Body of pancreas (tissue), 4 donors: ENCODE measurements around the gene RSRC1. TPM values are rescaled to one million over a fixed set of nuclear protein-coding genes. Genes with fewer than 3 reads are reported as not detected.
"Not testable (repeated sequence)": the region's sequence is repeated elsewhere in the genome, so short reads cannot be mapped to it uniquely, and the experiment has no call there.

ENCODE experiments used
- ATAC-seq: fragments of 150-250 bp; one replicate; pipeline ENCODE4 v1.9.1; 2016
- DNase-seq, 4 donors: peaks; one replicate each; pipeline ENCODE4 v3.0.0-alpha.2; 2019
- H3K27ac ChIP-seq, 4 donors: fragments of 200-600 bp; sonication (generic); 1 replicate in 3 of 4; 2 replicates in 1 of 4; pipeline versions ENCODE4 v1.5.1 to v1.6.1; 2016 to 2019; ENCODE audit warnings: mild to moderate bottlenecking in 1 of 4, mixed read lengths in 1 of 4, moderate library complexity in 1 of 4
- H3K27me3 ChIP-seq, 2 donors: fragments of 200-600 bp; sonication (generic); one replicate each; pipeline ENCODE4 v1.6.0; 2016; ENCODE audit warnings: mild to moderate bottlenecking in 1 of 2
- H3K36me3 ChIP-seq, 2 donors: fragments of 200-600 bp; sonication (generic); replicated peaks in 1 of 2; 2 replicates each; pipeline ENCODE4 v1.5.1; 2016; ENCODE audit warnings: low read depth in 2 of 2; ENCODE audit not compliant: insufficient read depth in 1 of 2
- H3K4me1 ChIP-seq: fragments of 200-600 bp; sonication (generic); one replicate; pipeline ENCODE4 v1.6.0; 2016
- H3K4me3 ChIP-seq, 2 donors: fragments of 200-600 bp; sonication (generic); 1 replicate in 1 of 2; 2 replicates in 1 of 2; pipeline ENCODE4 v1.5.1; 2016 to 2019
- H3K9me3 ChIP-seq, 3 donors: fragments of 200-600 bp; sonication (generic); 1 replicate in 2 of 3; 2 replicates in 1 of 3; pipeline ENCODE4 v1.5.1; 2016
- CTCF ChIP-seq, 7 experiments: fragments of 450-650 bp in 4 of 7; fragments of 200-600 bp in 3 of 7; sonication (generic) in 3 of 7; IDR thresholded peaks; one replicate each; pipeline ENCODE4 v1.5.1; 2016 to 2019; ENCODE audit warnings: antibody characterized with exemption in 7 of 7
- POLR2A ChIP-seq, 3 donors: fragments of 450-650 bp; IDR thresholded peaks; one replicate each; pipeline ENCODE4 v1.6.1; 2016; ENCODE audit warnings: antibody characterized with exemption in 3 of 3, mild to moderate bottlenecking in 2 of 3
- WGBS, 2 donors: methylation state at CpG; one replicate each; pipeline ENCODE4 v1.1.5; 2017; 5-methylcytosine and 5-hydroxymethylcytosine counted together
- intact Hi-C: fragments of 100-400 bp; cut with DNase I; formaldehyde crosslinking; loops from one replicate; pipeline ENCODE4 v1.15.1; 2023
- total RNA-seq, 2 donors: library from RNA; depleted of rRNA; stranded (reverse); fragments of >200 nt; gene quantifications; one replicate each; pipeline ENCODE4 v1.1.0, GENCODE V29; 2016

The RSRC1 gene
- total RNA-seq, 2 donors from 2014 or later = 18.5 to 21.5 TPM

GRCh38 chr3:158330870-158331269 is 221.0 kb downstream of the RSRC1 start:
- TF ChIP-seq POLR2A (IDR thresholded peaks at IDR 0.05) = no peak
- no peak for TF ChIP-seq CTCF (IDR thresholded peaks at IDR 0.05)
- 78 to 95% methylated on average over 1 of the region's 1 CpG for WGBS, 2 donors

DNA sequence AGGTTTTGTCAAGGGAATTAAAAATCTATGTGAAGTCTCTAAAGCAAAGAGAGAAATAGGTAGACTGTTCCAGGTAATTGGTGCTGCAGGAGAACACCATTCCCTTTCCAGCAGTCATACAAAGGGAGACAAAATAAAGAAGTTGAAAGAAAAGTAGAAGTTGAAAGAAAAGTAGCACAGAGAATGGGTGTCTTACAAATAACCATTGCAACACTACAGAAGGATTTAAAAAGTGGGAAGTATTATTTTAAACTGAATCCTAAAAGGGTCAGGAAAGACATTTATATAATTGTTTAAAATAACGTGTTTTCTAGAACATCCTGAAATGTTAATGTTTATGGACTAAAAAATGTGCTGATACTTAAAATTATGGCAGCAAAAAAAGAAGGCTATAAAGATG is 223.8 kb downstream of the RSRC1 start:
- no peak for DNase-seq
- intact Hi-C loops = no loop called here
- ATAC-seq = no peak
- no peak for TF ChIP-seq CTCF (IDR thresholded peaks at IDR 0.05)
- no peak for TF ChIP-seq POLR2A (IDR thresholded peaks at IDR 0.05)
- no peaks in the 10 kb centered on the region for H3K4me1 ChIP-seq
- H3K36me3 ChIP-seq = no peaks in the 10 kb centered on the region
- no peaks in the 10 kb centered on the region for H3K27me3 ChIP-seq
- H3K9me3 ChIP-seq = no peaks in the 10 kb centered on the region
- no peak overlapping the region for H3K4me3 ChIP-seq
- WGBS, 2 donors = 68 to 92% methylated on average over 1 of the region's 1 CpG
- no peak overlapping the region for H3K27ac ChIP-seq

More at GRCh38 chr3:158330870-158331269, 221.0 kb downstream of the RSRC1 start:
- DNase-seq (no peak), ATAC-seq (no peak)
- Histone ChIP-seq H3K27ac (no peak overlapping the region), H3K9me3 (no peaks in the 10 kb centered on the region), H3K4me3 (no peak overlapping the region), H3K4me1 (no peaks in the 10 kb centered on the region), H3K36me3 (no peaks in the 10 kb centered on the region), H3K27me3 (no peaks in the 10 kb centered on the region)
- intact Hi-C loops = no loop called here

- no peak for TF ChIP-seq CTCF (IDR thresholded peaks at IDR 0.05)
- no peak for TF ChIP-seq POLR2A (IDR thresholded peaks at IDR 0.05)
- WGBS, 2 donors = 74 to 89% methylated on average over 7 of the region's 7 CpGs
- intact Hi-C loops = no loop called here
- no peaks in the 10 kb centered on the region for H3K27me3 ChIP-seq
- H3K36me3 ChIP-seq = no peaks in the 10 kb centered on the region
- H3K4me3 ChIP-seq = no peak overlapping the region
- ATAC-seq = no peak
- DNase-seq = peak in 1 of 4 donors; percentile 17
- H3K9me3 ChIP-seq = no peaks in the 10 kb centered on the region
- H3K4me1 ChIP-seq = no peaks in the 10 kb centered on the region
- H3K27ac ChIP-seq = no peak overlapping the region
Measured at GRCh38 chr3:158337110-158337509, 227.2 kb downstream of the RSRC1 start.

DNA sequence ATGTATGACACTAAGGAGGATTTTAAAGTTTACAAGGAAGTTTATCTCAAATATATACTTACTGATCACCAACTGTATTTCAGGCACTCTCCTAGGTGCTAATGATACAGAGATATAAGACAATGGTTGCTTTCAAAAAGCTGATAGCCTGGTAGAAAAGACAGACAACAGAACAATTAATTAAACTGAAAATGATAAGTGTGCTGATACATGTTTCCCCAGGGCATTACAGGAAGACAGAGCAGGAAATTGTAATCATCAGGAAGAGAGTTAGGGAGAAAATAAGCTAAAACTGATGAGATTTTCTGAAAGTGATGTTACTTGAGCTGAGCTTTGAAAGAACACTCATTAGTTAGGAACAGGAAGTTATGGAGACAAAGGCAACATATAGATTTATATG is 229.7 kb downstream of the RSRC1 start:
- Histone ChIP-seq H3K27ac (no peak overlapping the region), H3K27me3 (no peaks in the 10 kb centered on the region), H3K9me3 (no peaks in the 10 kb centered on the region), H3K4me1 (no peaks in the 10 kb centered on the region), H3K36me3 (no peaks in the 10 kb centered on the region), H3K4me3 (no peak overlapping the region)
- intact Hi-C loops = no loop called here
- DNase-seq (no peak), ATAC-seq (no peak)
- TF ChIP-seq CTCF (IDR thresholded peaks at IDR 0.05) (no peak), POLR2A (IDR thresholded peaks at IDR 0.05) (no peak)

- H3K27me3 ChIP-seq, DNase-seq, intact Hi-C loops, H3K4me1 ChIP-seq, ATAC-seq, H3K9me3 ChIP-seq, H3K27ac ChIP-seq, H3K4me3 ChIP-seq, H3K36me3 ChIP-seq: not testable (repeated sequence)
- WGBS, 2 donors = 86 to 95% methylated on average over 2 of the region's 2 CpGs
Measured at GRCh38 chr3:158340951-158341350, 231.1 kb downstream of the RSRC1 start.
